Measurements from ENCODE around the gene CYB561D2. TPM values are rescaled to one million over a fixed set of nuclear protein-coding genes. Genes with fewer than 3 reads are reported as not detected.

Gene CYB561D2
- total and polyA plus RNA-seq, 4 experiments from 2014 or later: 39.6 to 68.3 (median 53.1) TPM

DNA sequence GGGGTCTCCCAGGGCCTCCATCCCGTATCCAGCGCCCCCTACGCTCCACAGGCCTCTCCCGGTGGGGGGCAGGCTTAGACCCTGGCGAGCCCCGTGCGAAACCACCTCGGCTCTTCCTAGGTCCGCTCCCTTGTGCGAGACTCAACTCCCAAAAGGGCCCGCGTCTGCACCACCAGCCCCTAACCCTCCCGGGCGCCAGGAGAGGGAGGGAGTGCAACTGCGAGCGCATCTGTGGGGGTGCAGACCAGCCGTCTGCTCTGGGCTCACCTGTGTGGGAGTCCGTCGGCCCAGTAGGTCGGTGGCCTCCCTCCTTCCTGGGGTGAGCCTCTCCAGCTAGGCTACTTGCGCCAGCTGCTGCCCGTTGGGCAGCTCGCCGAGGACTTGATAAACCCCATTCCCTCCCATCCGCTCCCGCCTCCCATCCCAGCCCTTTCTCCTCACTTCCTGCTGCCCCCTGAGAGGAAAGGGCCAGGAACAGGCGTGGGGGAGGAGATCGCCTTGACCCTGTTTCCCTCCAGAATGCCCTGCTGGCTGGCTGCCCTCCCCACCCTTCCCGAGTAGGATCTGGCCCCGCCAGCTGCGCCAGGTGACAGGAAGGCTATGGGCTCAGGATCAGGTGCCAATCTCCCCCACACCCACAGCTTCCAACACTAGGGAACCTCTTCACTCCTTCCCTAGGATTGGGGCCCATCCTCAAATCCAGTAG, 28.1 kb upstream of the CYB561D2 start, which contains the start of gene HYAL2:
TSS of gene HYAL2 (minus strand) at position 360 of the 706 bp plus-strand sequence. CDS start 2,256 bp downstream, outside the sequence.
- DNase-seq: peak in 1 of 5 donors; percentile 37
- Mint-ChIP-seq H3K36me3 (peaks cover 0 to 15% of the 10 kb centered on the region in 2 donors), H3K9me3 (no peaks in the 10 kb centered on the region), H3K27ac (peak within 1 kb of the TSS; percentile 90 to 95 (median 93)), H3K4me1 (peaks cover 15 to 57% (median 35%) of the 10 kb centered on the region in 4 donors), H3K27me3 (no peaks in the 10 kb centered on the region), H3K4me3 (peak within 1 kb of the TSS; percentile 80 to 90 (median 86))
- ChIA-PET POLR2A (ENCODE audit: partially characterized antibody) (interaction anchor here (1.0 to 14.4 kb wide), 6 partner anchors 8 to 37 kb away, joined by 4 to 144 read pairs (median 8); partner anchors contain the start of genes HYAL3, NAA80, RASSF1 and TMEM115), CTCF (ENCODE audit: partially characterized antibody) (interaction anchor here (0.5 to 5.6 kb wide), 8 partner anchors 11 to 220 kb away, joined by 3 to 37 read pairs (median 10); partner anchors contain the start of genes HYAL3, IFRD2 and NAA80)
- Histone ChIP-seq H3K27ac (ENCODE audit: low read depth, low read length) (peak within 1 kb of the TSS; percentile 73), H3K27me3 (ENCODE audit: insufficient read depth, low read length) (no peaks in the 10 kb centered on the region), H3K36me3 (ENCODE audit: insufficient read depth, low read length) (peaks cover 10% of the 10 kb centered on the region), H3K9me3 (ENCODE audit: control insufficient read depth in 1 of 2, low read length in 2 of 2) (no peaks in the 10 kb centered on the region), H3K4me1 (ENCODE audit: insufficient read depth, low read length) (peaks cover 37% of the 10 kb centered on the region), H3K4me3 (ENCODE audit: low read length in 2 of 2) (peak within 1 kb of the TSS; percentile 23 to 87)
- intact Hi-C loops (cut with micrococcal nuclease): no loop called here

DNA sequence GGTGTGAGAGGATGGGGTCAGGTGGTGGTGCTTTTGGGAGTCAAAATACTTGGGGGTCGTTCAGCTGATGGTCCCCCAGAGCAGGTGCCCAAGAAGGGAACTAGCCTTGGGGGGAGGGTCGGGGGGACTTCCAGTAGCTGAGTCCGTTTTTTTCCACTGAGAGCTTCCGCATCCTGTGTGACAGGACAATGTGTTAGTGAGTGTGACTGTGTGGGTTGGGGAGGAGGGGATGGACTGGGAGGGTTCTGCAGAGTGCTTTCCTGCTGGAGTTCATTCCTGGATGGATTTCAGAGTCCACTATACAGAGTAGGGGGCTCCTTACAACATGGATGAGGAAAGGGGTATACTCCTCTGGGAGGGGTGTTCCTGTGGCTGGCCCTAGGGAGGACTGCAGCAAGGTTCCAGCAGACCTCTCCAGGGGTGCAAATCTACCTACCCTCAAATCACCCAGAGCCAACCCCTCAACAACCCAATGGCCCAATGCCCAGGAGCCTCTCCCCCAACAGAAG, 27.5 kb upstream of the CYB561D2 start:
- ChIA-PET CTCF (ENCODE audit: partially characterized antibody) (interaction anchor here (0.9 to 5.6 kb wide), 6 partner anchors 11 to 51 kb away, joined by 3 to 37 read pairs (median 10); partner anchors contain the start of genes HYAL3, IFRD2 and NAA80), POLR2A (ENCODE audit: partially characterized antibody) (interaction anchor here (2.1 to 14.4 kb wide), 5 partner anchors 8 to 25 kb away, joined by 8 to 144 read pairs (median 16); partner anchors contain the start of genes HYAL3, NAA80 and RASSF1)
- Mint-ChIP-seq H3K4me1 (peaks cover 17 to 55% (median 37%) of the 10 kb centered on the region in 4 donors), H3K27ac (peak overlapping the region; percentile 3 to 79 (median 68)), H3K36me3 (peaks cover 0 to 16% of the 10 kb centered on the region in 2 donors), H3K4me3 (peak overlapping the region in 3 of 8 donors; percentile 21 to 54 (median 35)), H3K9me3 (no peaks in the 10 kb centered on the region), H3K27me3 (no peaks in the 10 kb centered on the region)
- no peak overlapping the region for H3K27ac ChIP-seq (ENCODE audit: low read depth, low read length)
- H3K4me3 ChIP-seq (ENCODE audit: low read length in 2 of 2): no peak overlapping the region
- H3K36me3 ChIP-seq (ENCODE audit: insufficient read depth, low read length): peaks cover 10% of the 10 kb centered on the region
- no peaks in the 10 kb centered on the region for H3K27me3 ChIP-seq (ENCODE audit: insufficient read depth, low read length)
- peaks cover 35% of the 10 kb centered on the region for H3K4me1 ChIP-seq (ENCODE audit: insufficient read depth, low read length)
- H3K9me3 ChIP-seq (ENCODE audit: control insufficient read depth in 1 of 2, low read length in 2 of 2): no peaks in the 10 kb centered on the region
- intact Hi-C loops (cut with micrococcal nuclease): no loop called here
- peak in 1 of 5 donors; percentile 20 for DNase-seq

DNA sequence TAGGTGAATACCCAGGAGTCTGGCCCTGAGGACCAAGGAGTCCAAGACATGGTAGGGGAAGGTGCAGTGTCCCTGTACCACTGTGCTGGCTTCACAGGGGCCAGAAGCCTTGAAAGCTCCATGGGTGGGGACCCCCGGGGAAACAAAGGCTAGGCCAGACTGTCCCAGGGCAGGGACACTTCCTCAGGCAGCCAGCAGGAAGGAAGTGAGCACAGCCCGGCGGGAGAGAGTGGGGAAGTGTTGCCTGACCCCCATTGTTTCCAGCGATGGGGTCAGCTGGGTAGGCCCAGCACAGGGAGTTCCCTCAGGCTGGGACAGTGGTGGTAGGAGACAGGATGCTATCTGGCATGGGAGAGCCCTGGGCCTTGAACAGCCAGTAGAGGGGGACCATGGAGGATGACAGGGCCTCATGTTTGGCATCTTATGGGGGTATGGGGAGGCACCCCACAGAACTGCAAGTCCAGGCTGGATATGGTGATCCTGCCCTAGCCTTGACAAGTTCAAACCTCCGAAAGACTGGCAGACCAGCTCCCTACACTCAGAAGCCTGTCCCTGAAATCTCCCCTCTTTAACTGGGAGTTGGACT, 27.0 kb upstream of the CYB561D2 start:
- Mint-ChIP-seq H3K27me3 (no peaks in the 10 kb centered on the region), H3K9me3 (peaks cover 0 to 1% (median 0%) of the 10 kb centered on the region in 8 donors), H3K27ac (peak overlapping the region in 4 of 7 donors; percentile 29 to 90 (median 78)), H3K4me3 (peak overlapping the region in 1 of 8 donors; percentile 35), H3K36me3 (peaks cover 0 to 22% of the 10 kb centered on the region in 2 donors), H3K4me1 (peaks cover 21 to 56% (median 38%) of the 10 kb centered on the region in 4 donors)
- no peak overlapping the region for H3K4me3 ChIP-seq (ENCODE audit: low read length in 2 of 2)
- ChIA-PET POLR2A (ENCODE audit: partially characterized antibody) (interaction anchor here (0.6 to 14.4 kb wide), 6 partner anchors 9 to 31 kb away, joined by 3 to 144 read pairs (median 8); partner anchors contain the start of genes HYAL3, IFRD2, NAA80 and RASSF1), CTCF (ENCODE audit: partially characterized antibody) (interaction anchor here (0.5 to 5.6 kb wide), 15 partner anchors 8 to 509 kb away, joined by 3 to 37 read pairs (median 5); partner anchors contain the start of genes CYB561D2, HYAL3, IFRD2 and NAA80)
- H3K27ac ChIP-seq (ENCODE audit: low read depth, low read length): no peak overlapping the region
- H3K36me3 ChIP-seq (ENCODE audit: insufficient read depth, low read length): peaks cover 10% of the 10 kb centered on the region
- peaks cover 39% of the 10 kb centered on the region for H3K4me1 ChIP-seq (ENCODE audit: insufficient read depth, low read length)
- no peaks in the 10 kb centered on the region for H3K9me3 ChIP-seq (ENCODE audit: control insufficient read depth in 1 of 2, low read length in 2 of 2)
- H3K27me3 ChIP-seq (ENCODE audit: insufficient read depth, low read length): no peaks in the 10 kb centered on the region
- intact Hi-C loops (cut with micrococcal nuclease): loop anchor here (1.0 to 2.0 kb wide), 2 partner anchors 49 to 129 kb away; no protein-coding TSS in a partner anchor
- DNase-seq: peak in 1 of 5 donors; percentile 27

DNA sequence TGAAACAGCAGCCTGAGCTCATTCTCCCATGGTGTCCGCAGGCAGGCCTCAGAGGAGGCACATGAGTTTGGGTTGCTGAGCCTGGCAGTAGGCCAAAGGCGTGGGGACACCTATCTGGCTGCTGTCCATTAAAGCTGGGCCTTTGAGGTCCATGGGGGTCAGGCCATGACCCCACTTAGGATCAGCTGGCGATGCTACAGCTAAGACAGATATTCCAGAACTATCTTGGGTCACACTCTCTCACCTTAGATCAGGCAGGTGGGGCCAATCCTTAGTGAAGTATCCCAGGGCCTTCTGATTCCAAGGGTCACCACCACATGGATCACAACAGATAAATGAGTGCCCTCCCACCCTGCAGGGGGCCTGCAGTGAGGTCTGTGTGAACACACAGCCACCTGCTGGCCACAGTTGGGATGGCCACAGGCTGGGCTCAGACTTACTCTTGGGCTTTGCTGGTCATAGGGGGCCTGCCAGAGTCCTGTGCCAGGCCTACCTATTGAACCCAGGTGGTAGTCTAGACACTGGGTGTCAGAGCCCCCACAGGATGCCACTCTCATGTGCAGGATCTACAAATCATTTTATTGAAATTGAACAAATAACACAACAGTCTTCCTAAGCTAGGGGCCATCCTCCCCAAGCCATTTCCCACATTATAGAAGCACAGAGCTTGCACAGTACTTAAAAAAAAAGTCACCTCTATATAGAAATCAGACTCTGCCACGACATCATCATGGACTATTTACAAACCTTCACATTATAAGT, 26.1 kb upstream of the CYB561D2 start:
- CTCF ChIA-PET (ENCODE audit: partially characterized antibody): interaction anchor here (0.5 to 5.6 kb wide), 16 partner anchors 9 to 509 kb away, joined by 3 to 37 read pairs (median 5); partner anchors contain the start of genes CYB561D2, HYAL3, IFRD2 and NAA80

DNA sequence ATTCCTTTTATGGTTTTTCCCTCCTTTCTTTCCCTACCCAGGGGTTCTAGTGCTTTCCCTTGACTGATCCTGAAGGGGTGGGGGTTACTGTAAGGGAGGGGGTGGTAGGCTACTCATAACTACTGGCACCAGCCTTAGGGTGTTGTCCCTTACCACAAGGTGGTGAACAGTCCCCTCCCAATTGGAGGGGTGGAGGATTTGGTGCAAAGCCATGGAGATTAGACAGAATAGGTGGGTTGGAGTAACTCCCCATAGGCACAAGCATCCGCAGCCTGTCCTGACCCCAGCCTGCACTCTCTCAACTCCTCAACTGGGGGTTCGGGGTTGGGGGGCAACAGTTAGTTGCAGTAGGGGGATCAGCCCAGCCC, 25.6 kb upstream of the CYB561D2 start:
- H3K36me3 Mint-ChIP-seq: peaks cover 0 to 31% of the 10 kb centered on the region in 2 donors
- no peak for DNase-seq
- H3K36me3 ChIP-seq (ENCODE audit: insufficient read depth, low read length): peaks cover 15% of the 10 kb centered on the region
- POLR2A ChIA-PET (ENCODE audit: partially characterized antibody): interaction anchor here (0.7 to 14.4 kb wide), 5 partner anchors 10 to 31 kb away, joined by 3 to 144 read pairs (median 8); partner anchors contain the start of genes HYAL3 and NAA80
- no peak overlapping the region for H3K4me3 ChIP-seq (ENCODE audit: low read length in 2 of 2)
- H3K4me3 Mint-ChIP-seq: peak overlapping the region in 1 of 8 donors; percentile 67
- H3K27me3 Mint-ChIP-seq: no peaks in the 10 kb centered on the region
- peaks cover 19 to 43% (median 30%) of the 10 kb centered on the region in 4 donors for H3K4me1 Mint-ChIP-seq
- H3K4me1 ChIP-seq (ENCODE audit: insufficient read depth, low read length): peaks cover 34% of the 10 kb centered on the region
- H3K9me3 ChIP-seq (ENCODE audit: control insufficient read depth in 1 of 2, low read length in 2 of 2): no peaks in the 10 kb centered on the region
- intact Hi-C loops (cut with micrococcal nuclease): loop anchor here (2.0 kb wide), 1 partner anchor 130 kb away; no protein-coding TSS in a partner anchor
- CTCF ChIA-PET (ENCODE audit: partially characterized antibody): interaction anchor here (0.6 to 5.6 kb wide), 9 partner anchors 12 to 217 kb away, joined by 3 to 37 read pairs (median 7); partner anchors contain the start of genes HYAL3, IFRD2, NAA80 and RASSF1
- H3K9me3 Mint-ChIP-seq: peaks cover 0 to 1% (median 0%) of the 10 kb centered on the region in 8 donors
- H3K27me3 ChIP-seq (ENCODE audit: insufficient read depth, low read length): no peaks in the 10 kb centered on the region
- H3K27ac ChIP-seq (ENCODE audit: low read depth, low read length): no peak overlapping the region
- peak overlapping the region; percentile 29 to 90 (median 79) for H3K27ac Mint-ChIP-seq

More for the DNA sequence above, 26.1 kb upstream of the CYB561D2 start:
- Histone ChIP-seq H3K4me3 (ENCODE audit: low read length in 2 of 2) (no peak overlapping the region), H3K36me3 (ENCODE audit: insufficient read depth, low read length) (peaks cover 10% of the 10 kb centered on the region), H3K9me3 (ENCODE audit: control insufficient read depth in 1 of 2, low read length in 2 of 2) (no peaks in the 10 kb centered on the region), H3K27ac (ENCODE audit: low read depth, low read length) (no peak overlapping the region), H3K27me3 (ENCODE audit: insufficient read depth, low read length) (no peaks in the 10 kb centered on the region), H3K4me1 (ENCODE audit: insufficient read depth, low read length) (peaks cover 40% of the 10 kb centered on the region)
- Mint-ChIP-seq H3K27me3 (no peaks in the 10 kb centered on the region), H3K9me3 (peaks cover 0 to 1% (median 0%) of the 10 kb centered on the region in 8 donors), H3K4me1 (peaks cover 21 to 49% (median 35%) of the 10 kb centered on the region in 4 donors), H3K36me3 (peaks cover 0 to 25% of the 10 kb centered on the region in 2 donors), H3K27ac (peak overlapping the region; percentile 53 to 93 (median 82)), H3K4me3 (peak overlapping the region in 5 of 8 donors; percentile 17 to 67 (median 39))
- intact Hi-C loops (cut with micrococcal nuclease): loop anchor here (1.0 to 2.0 kb wide), 2 partner anchors 50 to 130 kb away; no protein-coding TSS in a partner anchor
- POLR2A ChIA-PET (ENCODE audit: partially characterized antibody): interaction anchor here (0.7 to 14.4 kb wide), 6 partner anchors 10 to 32 kb away, joined by 3 to 144 read pairs (median 8); partner anchors contain the start of genes HYAL3, IFRD2 and NAA80
- DNase-seq: peak; percentile 39 to 65 (median 49)

Data from CD4-positive, alpha-beta memory T cell (primary cell).